Astrocyte (in vitro differentiated cells and primary cell): ENCODE measurements around the gene UNC5CL. TPM values are rescaled to one million over a fixed set of nuclear protein-coding genes. Genes with fewer than 3 reads are reported as not detected.

Source experiments
- DNase-seq: peaks from one replicate; pipeline ENCODE4 v3.0.0-alpha.2; 2010; ENCODE audit warnings: low read depth
- FAIRE-seq: peaks from 2 replicates; lab custom pipeline; 2011; peaks lifted over from hg19 to GRCh38; lab: Jason Lieb, UNC
- H2AFZ ChIP-seq: 2 replicates; pipeline ENCODE4 v1.6.0; 2012; ENCODE audit warnings: low read depth, low read length, inconsistent platforms
- H3K27ac ChIP-seq: 2 replicates; pipeline ENCODE4 v1.5.1; 2011; ENCODE audit warnings: low read depth, low read length, inconsistent platforms
- H3K27me3 ChIP-seq: 2 replicates; pipeline ENCODE4 v1.6.0; 2011; ENCODE audit warnings: low read length, inconsistent platforms; ENCODE audit not compliant: insufficient read depth
- H3K36me3 ChIP-seq: 2 replicates; pipeline ENCODE4 v1.5.1; 2011; ENCODE audit warnings: low read length, inconsistent platforms; ENCODE audit not compliant: insufficient read depth
- H3K4me1 ChIP-seq: 2 replicates; pipeline ENCODE4 v1.5.1; 2011; ENCODE audit warnings: low read length, inconsistent platforms; ENCODE audit not compliant: insufficient read depth
- H3K4me2 ChIP-seq: 2 replicates; pipeline ENCODE4 v1.6.0; 2012; ENCODE audit warnings: low read length, inconsistent platforms
- H3K4me3 ChIP-seq: 2 replicates; pipeline ENCODE4 v1.5.1; 2011; ENCODE audit warnings: low read depth, mild to moderate bottlenecking, low read length, inconsistent platforms; ENCODE audit not compliant: insufficient read depth
- H3K79me2 ChIP-seq: 2 replicates; pipeline ENCODE4 v1.6.0; 2012; ENCODE audit warnings: mild to moderate bottlenecking, low read length, inconsistent platforms; ENCODE audit not compliant: insufficient read depth
- H3K9ac ChIP-seq: 2 replicates; pipeline ENCODE4 v1.6.0; 2012; ENCODE audit warnings: mild to moderate bottlenecking, low read length, inconsistent platforms
- H3K9me3 ChIP-seq: 2 replicates; pipeline ENCODE4 v1.5.1; 2012; ENCODE audit warnings: low read depth, mild to moderate bottlenecking, low read length, inconsistent platforms; ENCODE audit not compliant: insufficient read depth
- H4K20me1 ChIP-seq: 2 replicates; pipeline ENCODE4 v1.6.0; 2012; ENCODE audit warnings: low read length, inconsistent platforms; ENCODE audit not compliant: insufficient read depth
- H3K27ac Mint-ChIP-seq: one replicate; pipeline ENCODE4 v1.8.0; 2021; ENCODE audit warnings: mild to moderate bottlenecking, mixed read lengths; ENCODE audit not compliant: unreplicated experiment
- H3K27me3 Mint-ChIP-seq: one replicate; pipeline ENCODE4 v1.8.0; 2021; ENCODE audit warnings: low read depth, mixed read lengths; ENCODE audit not compliant: unreplicated experiment
- H3K36me3 Mint-ChIP-seq: one replicate; pipeline ENCODE4 v1.8.0; 2021; ENCODE audit warnings: low read depth, mixed read lengths; ENCODE audit not compliant: unreplicated experiment
- H3K4me1 Mint-ChIP-seq: one replicate; pipeline ENCODE4 v1.8.0; 2021; ENCODE audit warnings: low read depth, mixed read lengths; ENCODE audit not compliant: unreplicated experiment
- H3K4me3 Mint-ChIP-seq: one replicate; pipeline ENCODE4 v1.8.0; 2021; ENCODE audit warnings: mild to moderate bottlenecking, moderate library complexity, mixed read lengths; ENCODE audit not compliant: unreplicated experiment
- H3K9me3 Mint-ChIP-seq: one replicate; pipeline ENCODE4 v1.8.0; 2021; ENCODE audit warnings: mild to moderate bottlenecking, mixed read lengths; ENCODE audit not compliant: unreplicated experiment
- CTCF ChIP-seq: IDR thresholded peaks from 2 replicates; pipeline ENCODE4 v1.5.1; 2011; ENCODE audit warnings: low read depth, mild to moderate bottlenecking, inconsistent platforms, low read length, moderate library complexity; ENCODE audit not compliant: insufficient read depth
- EZH2 ChIP-seq: IDR thresholded peaks from 2 replicates; pipeline ENCODE4 v1.6.1; 2012; ENCODE audit warnings: mild to moderate bottlenecking, low read length, inconsistent platforms; ENCODE audit not compliant: insufficient read depth
- total RNA-seq: library from RNA; stranded (reverse); gene quantifications from 2 replicates; pipeline ENCODE4 v1.2.1, GENCODE V29; 2021

UNC5CL gene
- total RNA-seq, 1 donor from 2014 or later = 0.27 TPM

DNA sequence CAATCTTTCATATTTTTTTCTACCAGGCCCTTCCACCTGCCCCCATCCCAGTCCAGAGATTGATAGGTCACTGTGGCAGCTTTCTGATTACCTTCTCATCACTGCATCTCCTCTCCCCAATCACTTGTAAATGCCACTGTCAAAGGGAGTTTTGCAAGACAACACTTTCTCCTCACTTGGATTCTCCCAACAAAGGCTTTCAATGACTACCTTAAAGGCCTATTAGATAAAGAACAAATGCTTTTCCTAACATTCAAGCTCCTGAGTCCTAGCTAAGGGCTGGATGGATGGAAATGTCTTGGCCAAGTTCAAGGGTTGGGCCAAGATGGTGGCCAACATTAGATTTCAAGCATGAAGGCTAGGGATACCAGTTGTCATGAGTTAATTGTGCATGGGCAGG, 55.3 kb downstream of the UNC5CL start:
- Histone ChIP-seq H3K4me2 (no peak overlapping the region), H3K79me2 (no peaks in the 10 kb centered on the region), H3K36me3 (no peaks in the 10 kb centered on the region), H3K27ac (no peak overlapping the region), H2AFZ (no peak overlapping the region), H3K9ac (no peak overlapping the region), H3K27me3 (peaks cover 2% of the 10 kb centered on the region), H4K20me1 (no peaks in the 10 kb centered on the region), H3K4me3 (no peak overlapping the region), H3K9me3 (no peaks in the 10 kb centered on the region), H3K4me1 (peaks cover 7% of the 10 kb centered on the region)
- Mint-ChIP-seq H3K27ac (no peak overlapping the region), H3K36me3 (no peaks in the 10 kb centered on the region), H3K9me3 (peaks cover 2% of the 10 kb centered on the region), H3K4me1 (peaks cover 18% of the 10 kb centered on the region), H3K27me3 (peaks cover 2% of the 10 kb centered on the region), H3K4me3 (no peak overlapping the region)
- TF ChIP-seq EZH2 = no peak
- TF ChIP-seq CTCF = no peak
- FAIRE-seq (no peak), DNase-seq (no peak)

DNA sequence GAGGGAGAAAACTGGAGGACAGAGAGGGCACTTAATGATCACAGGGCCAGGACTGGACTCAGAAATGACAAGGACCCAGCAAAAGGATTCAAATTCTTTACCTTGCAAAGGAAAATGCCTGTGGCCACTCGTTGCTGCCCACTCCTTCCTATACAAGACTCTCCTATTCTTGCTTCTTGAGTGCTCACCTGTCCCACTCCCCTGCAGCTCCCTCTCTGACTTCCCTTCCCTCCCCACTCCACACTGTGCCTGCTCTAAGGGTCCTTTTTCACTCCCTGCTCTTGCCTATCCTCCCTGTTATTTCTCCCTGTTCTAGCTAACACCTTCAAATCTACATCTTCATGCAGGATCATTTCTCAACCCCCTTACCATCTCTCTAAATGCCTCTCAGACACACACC, 56.1 kb downstream of the UNC5CL start:
- H3K9me3 ChIP-seq = no peaks in the 10 kb centered on the region
- TF ChIP-seq EZH2 (no peak), CTCF (no peak)
- H3K4me1 ChIP-seq = peaks cover 7% of the 10 kb centered on the region
- no peak overlapping the region for H3K27ac ChIP-seq
- no peaks in the 10 kb centered on the region for H4K20me1 ChIP-seq
- Mint-ChIP-seq H3K27ac (no peak overlapping the region), H3K4me1 (peaks cover 20% of the 10 kb centered on the region), H3K36me3 (no peaks in the 10 kb centered on the region), H3K27me3 (peaks cover 2% of the 10 kb centered on the region), H3K9me3 (peaks cover 2% of the 10 kb centered on the region), H3K4me3 (no peak overlapping the region)
- no peak for DNase-seq
- H3K4me3 ChIP-seq = no peak overlapping the region
- no peaks in the 10 kb centered on the region for H3K36me3 ChIP-seq
- no peak for FAIRE-seq
- no peak overlapping the region for H3K9ac ChIP-seq
- H3K4me2 ChIP-seq = no peak overlapping the region
- H3K79me2 ChIP-seq = no peaks in the 10 kb centered on the region
- H3K27me3 ChIP-seq = peaks cover 2% of the 10 kb centered on the region
- no peak overlapping the region for H2AFZ ChIP-seq

DNA sequence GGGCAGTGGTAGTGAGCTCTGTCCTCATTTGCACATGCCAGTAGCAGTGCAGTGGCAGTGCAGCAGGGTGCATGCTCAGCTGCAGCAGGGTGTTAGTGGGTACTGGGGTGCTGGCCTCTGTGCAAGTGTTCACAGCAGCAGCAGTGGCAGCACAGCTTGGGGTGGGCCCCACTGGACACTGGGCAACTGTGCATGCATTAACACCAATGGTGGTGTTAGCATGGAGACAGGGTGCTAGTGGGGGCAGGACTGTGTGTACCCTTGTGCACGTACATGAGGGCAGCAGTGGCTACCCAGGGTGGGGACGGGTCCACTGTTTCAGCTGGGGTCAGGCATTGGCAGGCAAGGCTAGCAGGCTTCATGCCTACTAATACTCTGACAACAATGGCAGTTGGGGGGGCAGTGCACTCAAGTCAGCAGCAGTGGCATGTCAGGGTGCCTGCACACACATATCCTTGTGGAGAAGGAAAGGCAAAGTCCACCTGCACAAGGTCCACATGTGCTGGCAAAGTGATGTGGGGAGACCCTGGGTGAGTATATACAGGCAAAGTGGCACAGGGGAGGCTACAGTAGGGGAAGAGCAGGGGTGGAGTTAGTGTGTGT, 60.2 kb downstream of the UNC5CL start:
- peaks cover 13% of the 10 kb centered on the region for H3K4me1 Mint-ChIP-seq
- Histone ChIP-seq H3K27me3 (peaks cover 4% of the 10 kb centered on the region), H3K79me2 (no peaks in the 10 kb centered on the region), H4K20me1 (no peaks in the 10 kb centered on the region), H2AFZ (no peak overlapping the region), H3K4me1 (no peaks in the 10 kb centered on the region), H3K27ac (no peak overlapping the region), H3K4me2 (no peak overlapping the region), H3K9ac (no peak overlapping the region), H3K36me3 (no peaks in the 10 kb centered on the region), H3K4me3 (no peak overlapping the region), H3K9me3 (no peaks in the 10 kb centered on the region)
- H3K27me3 Mint-ChIP-seq = peaks cover 2% of the 10 kb centered on the region
- H3K27ac Mint-ChIP-seq = no peak overlapping the region
- TF ChIP-seq EZH2 = no peak
- no peak overlapping the region for H3K4me3 Mint-ChIP-seq
- peaks cover 3% of the 10 kb centered on the region for H3K9me3 Mint-ChIP-seq
- FAIRE-seq (no peak), DNase-seq (no peak)
- no peaks in the 10 kb centered on the region for H3K36me3 Mint-ChIP-seq
